Peyer's patch (tissue), 4 donors: Measurements from ENCODE around the gene CTLA4.

ENCODE experiments used
- CTCF ChIP-seq, 6 experiments: fragments of 450-650 bp in 4 of 6; fragments of 200-600 bp in 2 of 6; sonication (generic) in 1 of 6; IDR thresholded peaks; one replicate each; pipeline ENCODE4 v1.5.1; 2017 to 2019; ENCODE audit warnings: antibody characterized with exemption in 6 of 6, mild to moderate bottlenecking in 3 of 6, moderate library complexity in 1 of 6
- POLR2A ChIP-seq, 2 donors: fragments of 450-650 bp; IDR thresholded peaks; one replicate each; pipeline ENCODE4 v1.5.1; 2017; ENCODE audit warnings: antibody characterized with exemption in 2 of 2, mild to moderate bottlenecking in 2 of 2, moderate library complexity in 2 of 2

- TF ChIP-seq POLR2A (IDR thresholded peaks at IDR 0.05), result no peak
- TF ChIP-seq CTCF (IDR thresholded peaks at IDR 0.05), result no peak
Observed at GRCh38 chr2:203914546-203915182, 47.1 kb downstream of the CTLA4 start.
